CD4-positive, alpha-beta T cell treated with Interleukin-21 for 1 hour (primary cell): ENCODE results near the gene YOD1.

ENCODE experiments used
- DNase-seq: peaks from one replicate; pipeline ENCODE4 v3.0.0-alpha.2; 2020

YOD1 gene

GRCh38 chr1:207024202-207025145 is 26.5 kb downstream of the YOD1 start:
- no peak for DNase-seq

- no peak for DNase-seq
These were observed 27.9 kb downstream of the YOD1 start for GRCh38 chr1:207022996-207023679.

GRCh38 chr1:207021876-207022596 is 29.0 kb downstream of the YOD1 start:
- DNase-seq: no peak

GRCh38 chr1:207021139-207021861 is 29.7 kb downstream of the YOD1 start:
- DNase-seq: no peak

- DNase-seq: no peak
These were observed 30.3 kb downstream of the YOD1 start for GRCh38 chr1:207020709-207021107.

DNA sequence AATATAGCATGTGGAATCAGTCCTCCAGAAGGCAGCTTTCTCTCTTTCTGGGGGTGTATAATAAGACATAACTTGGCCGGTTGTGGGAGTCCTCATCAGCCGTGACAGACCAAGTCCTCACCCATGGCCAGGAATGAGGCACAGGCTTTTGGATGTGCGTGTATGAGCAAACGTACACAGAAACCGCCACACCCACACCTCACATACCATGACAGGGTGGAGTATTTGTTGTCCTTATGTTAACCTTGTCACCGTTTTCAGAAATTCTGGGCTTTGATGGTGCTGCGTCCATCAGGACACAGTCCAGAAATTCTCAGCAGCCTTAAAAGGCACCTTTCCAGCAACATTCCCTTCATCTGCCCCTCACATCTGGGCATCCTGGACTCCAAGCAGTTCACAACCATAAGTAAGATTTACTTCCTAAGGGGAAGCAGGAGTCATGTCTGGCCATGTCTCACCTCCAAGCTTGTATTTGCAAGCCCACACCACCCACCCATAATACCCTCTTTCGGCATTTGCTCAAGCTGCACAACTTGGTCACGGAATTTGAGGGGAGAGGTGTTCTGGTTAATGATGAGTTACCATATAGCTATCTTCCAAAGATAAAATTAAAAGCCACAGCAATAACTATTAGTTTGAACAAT is 30.8 kb downstream of the YOD1 start:
- no peak for DNase-seq

DNA sequence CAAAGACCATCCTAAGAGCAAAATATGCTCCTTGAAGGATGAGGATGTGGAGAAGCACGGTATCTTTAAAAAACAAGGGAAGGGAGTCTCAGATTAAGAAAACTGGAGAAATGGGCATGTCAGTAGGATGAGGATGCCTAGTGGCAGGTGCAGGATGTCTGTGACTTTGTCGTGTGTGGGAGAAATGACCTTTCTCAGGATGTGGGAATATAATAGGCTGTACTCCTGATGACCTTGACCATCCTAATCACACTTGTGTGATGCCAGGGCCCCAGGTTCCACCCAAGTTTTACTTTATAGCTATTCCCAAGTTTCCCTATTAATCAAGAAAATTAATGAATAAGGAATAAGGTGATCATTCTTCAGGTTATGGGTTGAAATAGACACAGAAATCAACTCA is 31.3 kb downstream of the YOD1 start:
- no peak for DNase-seq

GRCh38 chr1:207019161-207019560 is 31.8 kb downstream of the YOD1 start:
- no peak for DNase-seq

GRCh38 chr1:207018707-207019106 is 32.3 kb downstream of the YOD1 start:
- no peak for DNase-seq

DNA sequence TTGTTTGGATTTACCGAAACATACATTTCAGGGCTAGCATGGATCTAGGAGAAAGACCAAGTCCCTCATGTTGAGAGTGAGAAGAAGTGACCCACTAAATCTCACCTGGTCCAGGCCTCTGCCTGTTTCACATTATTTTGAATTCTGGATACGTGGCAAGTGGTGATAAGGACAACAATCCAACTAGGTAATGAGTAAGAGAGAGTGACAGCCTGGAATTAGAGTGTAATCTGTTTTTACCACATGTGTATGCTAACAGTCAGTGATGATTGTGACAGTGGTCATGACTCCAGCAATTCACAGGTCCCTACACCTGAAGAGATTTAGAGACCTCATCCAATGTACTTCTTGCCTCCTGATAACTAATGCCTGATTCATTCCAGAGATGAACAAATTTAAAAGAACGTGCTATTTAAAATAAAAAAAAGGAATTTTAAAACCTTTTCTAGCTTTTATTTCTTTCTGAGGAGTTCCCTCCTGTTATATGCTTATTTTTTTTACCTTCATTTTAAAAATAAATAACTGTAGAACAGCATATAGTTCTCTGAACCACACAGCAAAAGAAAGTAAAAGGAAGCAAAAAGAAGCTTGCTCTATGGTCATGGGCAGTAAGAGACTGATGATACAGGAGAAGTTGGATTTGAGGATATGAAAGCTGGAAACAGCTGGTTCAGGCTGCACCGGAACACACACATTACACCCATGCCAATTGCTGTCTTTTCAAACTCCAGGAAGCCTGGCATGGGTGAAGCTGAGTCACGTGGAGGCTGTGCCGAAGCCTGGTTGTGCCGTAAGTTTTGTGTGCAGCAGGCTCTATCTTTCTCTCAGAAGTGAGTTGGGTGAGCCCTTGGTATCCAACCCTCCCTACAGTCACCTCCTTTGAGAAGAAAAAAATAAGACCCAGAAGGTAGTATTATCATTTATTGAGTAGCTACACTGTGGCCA is 33.1 kb downstream of the YOD1 start:
- no peak for DNase-seq

DNA sequence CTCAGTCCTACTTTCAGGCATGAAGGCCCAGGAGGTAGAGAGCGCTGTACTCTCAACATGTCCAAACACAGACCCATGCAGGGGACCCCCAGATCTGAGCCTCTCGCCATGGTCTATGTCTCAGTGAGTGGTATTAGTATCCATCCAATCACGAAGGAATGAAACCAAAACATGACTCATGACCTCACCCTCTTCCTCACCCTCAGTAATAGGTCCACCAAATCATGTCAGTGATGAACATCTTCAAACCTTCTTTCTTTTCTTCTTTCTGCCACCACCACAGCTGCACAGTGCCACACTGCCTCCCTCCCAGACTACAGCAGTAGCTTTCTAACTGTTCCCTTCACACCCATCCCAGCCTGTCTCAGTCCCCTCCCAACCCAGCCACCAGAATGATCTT is 35.2 kb downstream of the YOD1 start:
- DNase-seq: no peak

GRCh38 chr1:207014728-207015127 is 36.3 kb downstream of the YOD1 start:
- no peak for DNase-seq

GRCh38 chr1:207013321-207014085 is 37.5 kb downstream of the YOD1 start:
- DNase-seq: no peak

- DNase-seq: no peak
These were observed 40.3 kb downstream of the YOD1 start for GRCh38 chr1:207010726-207011125.

GRCh38 chr1:207009945-207010344 is 41.1 kb downstream of the YOD1 start:
- no peak for DNase-seq

DNA sequence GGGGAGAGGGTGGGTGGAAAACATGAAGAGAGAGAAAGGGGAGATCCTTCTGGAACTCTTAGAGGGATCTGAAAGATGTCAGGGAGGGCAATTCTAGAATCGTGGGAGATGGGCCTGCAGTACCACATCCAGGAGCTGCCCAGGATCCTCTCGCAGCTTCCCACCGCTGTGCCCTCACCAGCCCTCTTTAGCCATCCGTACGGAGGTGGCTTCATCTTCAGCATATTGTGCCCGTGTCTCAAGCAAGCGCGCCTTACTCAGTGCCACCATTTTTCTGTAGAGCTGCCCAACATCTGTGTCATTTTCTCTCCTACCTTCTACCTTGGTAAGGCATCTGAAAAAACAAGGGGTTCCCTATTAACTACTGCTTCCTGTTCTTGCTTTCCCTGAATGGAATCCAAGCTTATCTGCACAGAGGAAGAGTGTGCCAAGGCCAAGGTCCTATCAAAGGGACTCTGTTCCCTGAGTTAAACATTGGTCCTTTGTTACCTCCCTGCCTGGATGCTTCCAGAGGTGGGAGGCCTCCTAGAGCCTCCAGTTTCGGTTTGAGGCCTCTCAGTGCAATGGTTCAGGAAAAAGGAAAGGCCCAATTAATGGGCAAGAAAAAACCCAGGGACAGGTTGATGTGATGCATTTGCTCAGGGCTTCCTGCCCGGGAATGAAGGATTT is 41.7 kb downstream of the YOD1 start:
- DNase-seq: no peak

DNA sequence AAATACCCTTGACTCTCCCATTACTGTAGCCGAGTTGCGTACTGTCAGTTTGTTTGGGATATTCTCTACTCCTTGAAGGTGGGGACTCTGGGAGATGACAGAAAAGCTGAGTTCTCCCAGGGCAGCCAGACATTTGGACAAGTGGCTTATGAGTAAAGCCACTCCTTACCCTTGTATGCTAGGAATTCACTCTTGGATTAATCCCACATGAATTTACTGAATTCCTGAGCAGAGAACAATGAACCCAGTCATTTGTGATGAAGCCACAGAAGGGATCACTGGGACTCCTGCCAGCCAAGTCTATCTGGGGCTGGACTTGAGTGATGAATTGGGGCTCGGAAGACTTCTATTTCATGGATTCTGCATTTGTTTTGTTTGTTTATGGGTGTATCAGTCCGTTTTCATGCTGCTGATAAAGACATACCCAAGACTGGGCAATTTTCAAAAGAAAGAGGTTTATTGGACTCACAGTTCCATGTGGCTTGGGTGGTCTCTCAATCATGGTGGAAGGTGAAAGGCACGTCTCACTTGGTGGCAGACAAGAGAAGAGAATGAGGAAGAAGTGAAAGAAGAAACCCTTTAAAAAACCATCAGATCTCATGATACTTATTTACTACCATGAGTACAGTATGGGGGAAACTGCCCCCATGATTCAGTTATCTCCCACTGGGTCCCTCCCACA is 43.5 kb downstream of the YOD1 start:
- no peak for DNase-seq

- no peak for DNase-seq
These were observed 44.1 kb downstream of the YOD1 start for GRCh38 chr1:207006914-207007313.

- DNase-seq: no peak
These were observed 44.9 kb downstream of the YOD1 start for GRCh38 chr1:207006083-207006482.
